SK-N-SH treated with all-trans-retinoic acid at 6 μM for 48 hours (cell line): ENCODE measurements around the gene ANKDD1B.
"Not testable (repeated sequence)": the region's sequence is repeated elsewhere in the genome, so short reads cannot be mapped to it uniquely, and the experiment has no call there.

ENCODE experiments used
- ATAC-seq: fragments of 200-7000 bp; cut with Tn5 transposase; 3 replicates; pipeline ENCODE4 v1.9.1; 2020; ENCODE audit warnings: mild to moderate bottlenecking, moderate library complexity
- ARNTL ChIP-seq: fragments of 450-650 bp; formaldehyde crosslinking; IDR thresholded peaks from 2 replicates; pipeline ENCODE4 v1.5.0; 2020; ENCODE audit warnings: low read depth, mild to moderate bottlenecking, moderate library complexity, borderline replicate concordance
- BACH2 ChIP-seq: fragments of 250-450 bp; sonication (Bioruptor Pico); IDR thresholded peaks from 2 replicates; pipeline ENCODE4 v1.9.0; 2021; ENCODE audit warnings: mild to moderate bottlenecking, borderline replicate concordance
- CSDC2 ChIP-seq: fragments of 250-450 bp; sonication (Bioruptor Pico); IDR thresholded peaks from 2 replicates; pipeline ENCODE4 v1.5.0; 2020; ENCODE audit warnings: mild to moderate bottlenecking, moderate library complexity
- ESRRG ChIP-seq: fragments of 250-450 bp; sonication (Bioruptor Pico); IDR thresholded peaks from 2 replicates; pipeline ENCODE4 v1.6.1; 2021; ENCODE audit warnings: mild to moderate bottlenecking
- GLIS3 ChIP-seq: fragments of 250-450 bp; sonication (Bioruptor Pico); IDR thresholded peaks from 2 replicates; pipeline ENCODE4 v1.5.0; 2020; ENCODE audit warnings: mild to moderate bottlenecking, moderate library complexity
- ISL1 ChIP-seq: fragments of 250-450 bp; sonication (Bioruptor Pico); IDR thresholded peaks from 2 replicates; pipeline ENCODE4 v2.1.2; 2022; ENCODE audit warnings: mild to moderate bottlenecking, moderate library complexity
- OSR1 ChIP-seq: fragments of 250-450 bp; sonication (Bioruptor Pico); IDR thresholded peaks from 2 replicates; pipeline ENCODE4 v1.8.0; 2022; ENCODE audit warnings: moderate library complexity, mild to moderate bottlenecking, inconsistent platforms
- PPARA ChIP-seq: fragments of 250-450 bp; sonication (Bioruptor Pico); IDR thresholded peaks from 2 replicates; pipeline ENCODE4 v1.5.0; 2020; ENCODE audit warnings: mild to moderate bottlenecking, borderline replicate concordance
- SNAI2 ChIP-seq: fragments of 250-450 bp; sonication (Bioruptor Pico); IDR thresholded peaks from 2 replicates; pipeline ENCODE4 v1.5.0; 2020; ENCODE audit warnings: mild to moderate bottlenecking, moderate library complexity
- TCF4 ChIP-seq: fragments of 250-450 bp; sonication (Bioruptor Pico); IDR thresholded peaks from 2 replicates; pipeline ENCODE4 v1.8.0; 2021; ENCODE audit warnings: mild to moderate bottlenecking, moderate library complexity, borderline replicate concordance
- TOX ChIP-seq: fragments of 250-450 bp; sonication (Bioruptor Pico); IDR thresholded peaks from 2 replicates; pipeline ENCODE4 v1.8.0; 2021; ENCODE audit warnings: mild to moderate bottlenecking, moderate library complexity, borderline replicate concordance
- ZFP3 ChIP-seq: fragments of 250-450 bp; sonication (Bioruptor Pico); IDR thresholded peaks from 2 replicates; pipeline ENCODE4 v1.5.0; 2020; ENCODE audit warnings: mild to moderate bottlenecking, moderate library complexity
- ZFP30 ChIP-seq: fragments of 450-650 bp; formaldehyde crosslinking; IDR thresholded peaks from 2 replicates; pipeline ENCODE4 v1.5.0; 2022; ENCODE audit warnings: mild to moderate bottlenecking, moderate library complexity
- ZNF565 ChIP-seq: fragments of 450-650 bp; formaldehyde crosslinking; conservative IDR thresholded peaks from 2 replicates; pipeline ENCODE4 v1.5.0; 2020; ENCODE audit warnings: low read depth, mild to moderate bottlenecking, moderate library complexity
- ZNF8 ChIP-seq: fragments of 450-650 bp; formaldehyde crosslinking; IDR thresholded peaks from 2 replicates; pipeline ENCODE4 v1.5.0; 2020; ENCODE audit warnings: mild to moderate bottlenecking, moderate library complexity
- TF ChIP-seq, protein P1 (sequence below): fragments of 250-450 bp; sonication (Bioruptor Pico); IDR thresholded peaks from 2 replicates; pipeline ENCODE4 v1.8.0; 2021; ENCODE audit warnings: low read depth, mild to moderate bottlenecking, moderate library complexity, borderline replicate concordance
- TF ChIP-seq, protein P2 (sequence below): fragments of 250-450 bp; sonication (Bioruptor Pico); IDR thresholded peaks from 2 replicates; pipeline ENCODE4 v1.5.1; 2021; ENCODE audit warnings: mild to moderate bottlenecking, moderate library complexity
- TF ChIP-seq, protein P3 (sequence below): fragments of 250-450 bp; sonication (Bioruptor Pico); IDR thresholded peaks from 2 replicates; pipeline ENCODE4 v1.5.0; 2020; ENCODE audit warnings: mild to moderate bottlenecking, moderate library complexity
- TF ChIP-seq, protein P4 (sequence below): fragments of 250-450 bp; sonication (Bioruptor Pico); IDR thresholded peaks from 2 replicates; pipeline ENCODE4 v1.5.1; 2020; ENCODE audit warnings: low read depth, mild to moderate bottlenecking, moderate library complexity
- TF ChIP-seq, protein P5 (sequence below): fragments of 250-450 bp; sonication (Bioruptor Pico); IDR thresholded peaks from 2 replicates; pipeline ENCODE4 v1.8.0; 2020; ENCODE audit warnings: mild to moderate bottlenecking, moderate library complexity, borderline replicate concordance

ANKDD1B gene

DNA sequence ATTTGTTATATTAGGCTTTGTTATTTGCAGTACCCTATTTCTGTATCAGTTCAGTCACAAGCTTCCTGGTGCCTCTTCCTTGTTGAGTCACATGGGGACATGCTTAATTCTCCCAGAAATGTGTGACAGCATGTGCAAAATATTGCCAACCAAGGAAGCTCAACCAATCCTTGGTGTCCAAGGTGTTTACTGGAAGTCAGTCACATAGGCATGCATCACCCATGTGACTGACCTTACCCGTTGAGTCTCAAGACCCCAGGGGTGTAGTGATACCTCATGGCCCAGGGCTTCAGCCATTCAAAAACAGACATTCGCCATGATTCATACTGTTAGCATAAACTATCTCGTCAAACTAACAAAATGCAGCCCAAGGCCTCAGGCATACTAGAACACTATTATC, 9.3 kb upstream of the ANKDD1B start:
- no peak for ATAC-seq
- TF ChIP-seq CSDC2 (no peak), ESRRG (no peak), ZFP30 (no peak), ISL1 (CRISPR knock-in tag) (no peak), PPARA (CRISPR knock-in tag) (no peak), GLIS3 (CRISPR knock-in tag) (no peak), ZFP3 (CRISPR knock-in tag) (no peak), SNAI2 (CRISPR knock-in tag) (no peak), OSR1 (CRISPR knock-in tag) (no peak), ZNF565 (CRISPR knock-in tag) (no peak), BACH2 (CRISPR knock-in tag) (no peak)
- TF ChIP-seq, protein P1, sequence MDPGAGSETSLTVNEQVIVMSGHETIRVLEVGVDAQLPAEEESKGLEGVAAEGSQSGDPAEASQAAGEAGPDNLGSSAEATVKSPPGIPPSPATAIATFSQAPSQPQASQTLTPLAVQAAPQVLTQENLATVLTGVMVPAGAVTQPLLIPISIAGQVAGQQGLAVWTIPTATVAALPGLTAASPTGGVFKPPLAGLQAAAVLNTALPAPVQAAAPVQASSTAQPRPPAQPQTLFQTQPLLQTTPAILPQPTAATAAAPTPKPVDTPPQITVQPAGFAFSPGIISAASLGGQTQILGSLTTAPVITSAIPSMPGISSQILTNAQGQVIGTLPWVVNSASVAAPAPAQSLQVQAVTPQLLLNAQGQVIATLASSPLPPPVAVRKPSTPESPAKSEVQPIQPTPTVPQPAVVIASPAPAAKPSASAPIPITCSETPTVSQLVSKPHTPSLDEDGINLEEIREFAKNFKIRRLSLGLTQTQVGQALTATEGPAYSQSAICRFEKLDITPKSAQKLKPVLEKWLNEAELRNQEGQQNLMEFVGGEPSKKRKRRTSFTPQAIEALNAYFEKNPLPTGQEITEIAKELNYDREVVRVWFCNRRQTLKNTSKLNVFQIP (CRISPR knock-in tag), result no peak
- TF ChIP-seq, protein P2, sequence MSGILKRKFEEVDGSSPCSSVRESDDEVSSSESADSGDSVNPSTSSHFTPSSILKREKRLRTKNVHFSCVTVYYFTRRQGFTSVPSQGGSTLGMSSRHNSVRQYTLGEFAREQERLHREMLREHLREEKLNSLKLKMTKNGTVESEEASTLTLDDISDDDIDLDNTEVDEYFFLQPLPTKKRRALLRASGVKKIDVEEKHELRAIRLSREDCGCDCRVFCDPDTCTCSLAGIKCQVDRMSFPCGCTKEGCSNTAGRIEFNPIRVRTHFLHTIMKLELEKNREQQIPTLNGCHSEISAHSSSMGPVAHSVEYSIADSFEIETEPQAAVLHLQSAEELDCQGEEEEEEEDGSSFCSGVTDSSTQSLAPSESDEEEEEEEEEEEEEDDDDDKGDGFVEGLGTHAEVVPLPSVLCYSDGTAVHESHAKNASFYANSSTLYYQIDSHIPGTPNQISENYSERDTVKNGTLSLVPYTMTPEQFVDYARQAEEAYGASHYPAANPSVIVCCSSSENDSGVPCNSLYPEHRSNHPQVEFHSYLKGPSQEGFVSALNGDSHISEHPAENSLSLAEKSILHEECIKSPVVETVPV (CRISPR knock-in tag), result no peak
- TF ChIP-seq, all 23 proteins: peak for 0

DNA sequence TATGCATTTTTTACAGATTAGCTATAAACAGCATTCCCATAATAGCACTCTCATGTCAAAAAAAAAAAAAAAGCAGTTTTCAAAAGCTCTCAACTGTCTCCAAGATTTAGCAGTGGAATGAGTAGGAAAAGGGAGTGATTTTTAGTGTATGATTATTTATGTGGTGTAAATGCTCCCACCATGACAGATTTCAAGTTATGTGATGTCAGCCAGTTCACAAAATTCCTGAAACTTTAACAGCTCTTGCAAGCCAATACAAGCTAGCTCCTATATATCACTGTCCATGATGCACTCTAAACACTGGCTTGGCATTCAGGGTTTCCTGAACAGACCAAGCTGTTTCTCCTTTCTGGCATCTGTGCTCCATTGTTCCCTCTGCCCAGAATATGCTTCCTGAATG, 7.9 kb upstream of the ANKDD1B start:
- peak; percentile 42; the same call in 2 of the 3 replicates for ATAC-seq
- TF ChIP-seq, protein P3, sequence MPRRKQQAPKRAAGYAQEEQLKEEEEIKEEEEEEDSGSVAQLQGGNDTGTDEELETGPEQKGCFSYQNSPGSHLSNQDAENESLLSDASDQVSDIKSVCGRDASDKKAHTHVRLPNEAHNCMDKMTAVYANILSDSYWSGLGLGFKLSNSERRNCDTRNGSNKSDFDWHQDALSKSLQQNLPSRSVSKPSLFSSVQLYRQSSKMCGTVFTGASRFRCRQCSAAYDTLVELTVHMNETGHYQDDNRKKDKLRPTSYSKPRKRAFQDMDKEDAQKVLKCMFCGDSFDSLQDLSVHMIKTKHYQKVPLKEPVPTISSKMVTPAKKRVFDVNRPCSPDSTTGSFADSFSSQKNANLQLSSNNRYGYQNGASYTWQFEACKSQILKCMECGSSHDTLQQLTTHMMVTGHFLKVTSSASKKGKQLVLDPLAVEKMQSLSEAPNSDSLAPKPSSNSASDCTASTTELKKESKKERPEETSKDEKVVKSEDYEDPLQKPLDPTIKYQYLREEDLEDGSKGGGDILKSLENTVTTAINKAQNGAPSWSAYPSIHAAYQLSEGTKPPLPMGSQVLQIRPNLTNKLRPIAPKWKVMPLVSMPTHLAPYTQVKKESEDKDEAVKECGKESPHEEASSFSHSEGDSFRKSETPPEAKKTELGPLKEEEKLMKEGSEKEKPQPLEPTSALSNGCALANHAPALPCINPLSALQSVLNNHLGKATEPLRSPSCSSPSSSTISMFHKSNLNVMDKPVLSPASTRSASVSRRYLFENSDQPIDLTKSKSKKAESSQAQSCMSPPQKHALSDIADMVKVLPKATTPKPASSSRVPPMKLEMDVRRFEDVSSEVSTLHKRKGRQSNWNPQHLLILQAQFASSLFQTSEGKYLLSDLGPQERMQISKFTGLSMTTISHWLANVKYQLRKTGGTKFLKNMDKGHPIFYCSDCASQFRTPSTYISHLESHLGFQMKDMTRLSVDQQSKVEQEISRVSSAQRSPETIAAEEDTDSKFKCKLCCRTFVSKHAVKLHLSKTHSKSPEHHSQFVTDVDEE (CRISPR knock-in tag), result no peak
- no peak for TF ChIP-seq ESRRG
- TF ChIP-seq PPARA (CRISPR knock-in tag), result no peak
- TF ChIP-seq ARNTL (CRISPR knock-in tag), result no peak
- TF ChIP-seq BACH2 (CRISPR knock-in tag), result no peak
- TF ChIP-seq ISL1 (CRISPR knock-in tag), result 0 out of 2 replicates have a peak, but pooled peaks have one; percentile 35
- no peak for TF ChIP-seq TCF4 (CRISPR knock-in tag)
- TF ChIP-seq SNAI2 (CRISPR knock-in tag), result no peak
- TF ChIP-seq, all 23 proteins: peak for 1

DNA sequence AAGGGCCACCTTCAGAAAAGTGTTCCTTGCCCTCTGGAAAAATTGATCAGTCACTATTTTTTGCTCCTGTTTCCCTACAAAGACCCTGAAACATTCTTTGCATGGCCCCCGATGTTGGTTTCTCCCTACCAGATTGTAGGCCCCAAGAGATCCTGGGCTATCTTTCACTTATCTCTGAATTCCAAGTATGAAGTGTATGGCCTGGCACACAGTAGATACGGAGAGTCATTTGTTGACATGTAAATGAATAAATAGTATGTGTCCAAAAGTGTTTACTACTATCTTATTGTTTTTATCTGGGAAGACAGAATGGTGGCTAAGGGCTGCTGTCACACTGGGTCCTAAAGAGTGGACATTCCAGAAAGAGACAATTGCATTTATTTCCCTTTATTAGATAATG, 7.4 kb upstream of the ANKDD1B start:
- TF ChIP-seq, protein P4, sequence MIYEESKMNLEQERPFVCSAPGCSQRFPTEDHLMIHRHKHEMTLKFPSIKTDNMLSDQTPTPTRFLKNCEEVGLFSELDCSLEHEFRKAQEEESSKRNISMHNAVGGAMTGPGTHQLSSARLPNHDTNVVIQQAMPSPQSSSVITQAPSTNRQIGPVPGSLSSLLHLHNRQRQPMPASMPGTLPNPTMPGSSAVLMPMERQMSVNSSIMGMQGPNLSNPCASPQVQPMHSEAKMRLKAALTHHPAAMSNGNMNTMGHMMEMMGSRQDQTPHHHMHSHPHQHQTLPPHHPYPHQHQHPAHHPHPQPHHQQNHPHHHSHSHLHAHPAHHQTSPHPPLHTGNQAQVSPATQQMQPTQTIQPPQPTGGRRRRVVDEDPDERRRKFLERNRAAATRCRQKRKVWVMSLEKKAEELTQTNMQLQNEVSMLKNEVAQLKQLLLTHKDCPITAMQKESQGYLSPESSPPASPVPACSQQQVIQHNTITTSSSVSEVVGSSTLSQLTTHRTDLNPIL (CRISPR knock-in tag), result no peak
- TF ChIP-seq, protein P5, sequence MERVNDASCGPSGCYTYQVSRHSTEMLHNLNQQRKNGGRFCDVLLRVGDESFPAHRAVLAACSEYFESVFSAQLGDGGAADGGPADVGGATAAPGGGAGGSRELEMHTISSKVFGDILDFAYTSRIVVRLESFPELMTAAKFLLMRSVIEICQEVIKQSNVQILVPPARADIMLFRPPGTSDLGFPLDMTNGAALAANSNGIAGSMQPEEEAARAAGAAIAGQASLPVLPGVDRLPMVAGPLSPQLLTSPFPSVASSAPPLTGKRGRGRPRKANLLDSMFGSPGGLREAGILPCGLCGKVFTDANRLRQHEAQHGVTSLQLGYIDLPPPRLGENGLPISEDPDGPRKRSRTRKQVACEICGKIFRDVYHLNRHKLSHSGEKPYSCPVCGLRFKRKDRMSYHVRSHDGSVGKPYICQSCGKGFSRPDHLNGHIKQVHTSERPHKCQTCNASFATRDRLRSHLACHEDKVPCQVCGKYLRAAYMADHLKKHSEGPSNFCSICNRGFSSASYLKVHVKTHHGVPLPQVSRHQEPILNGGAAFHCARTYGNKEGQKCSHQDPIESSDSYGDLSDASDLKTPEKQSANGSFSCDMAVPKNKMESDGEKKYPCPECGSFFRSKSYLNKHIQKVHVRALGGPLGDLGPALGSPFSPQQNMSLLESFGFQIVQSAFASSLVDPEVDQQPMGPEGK (CRISPR knock-in tag), result no peak
- TF ChIP-seq CSDC2, result no peak
- TF ChIP-seq TOX (CRISPR knock-in tag), result no peak
- TF ChIP-seq ZNF8 (CRISPR knock-in tag), result no peak
- TF ChIP-seq, protein P2 (CRISPR knock-in tag), result no peak
- no peak for TF ChIP-seq ZFP3 (CRISPR knock-in tag)
- TF ChIP-seq, protein P3 (CRISPR knock-in tag), result no peak
- no peak for TF ChIP-seq ISL1 (CRISPR knock-in tag)
- ATAC-seq, result no peak

DNA sequence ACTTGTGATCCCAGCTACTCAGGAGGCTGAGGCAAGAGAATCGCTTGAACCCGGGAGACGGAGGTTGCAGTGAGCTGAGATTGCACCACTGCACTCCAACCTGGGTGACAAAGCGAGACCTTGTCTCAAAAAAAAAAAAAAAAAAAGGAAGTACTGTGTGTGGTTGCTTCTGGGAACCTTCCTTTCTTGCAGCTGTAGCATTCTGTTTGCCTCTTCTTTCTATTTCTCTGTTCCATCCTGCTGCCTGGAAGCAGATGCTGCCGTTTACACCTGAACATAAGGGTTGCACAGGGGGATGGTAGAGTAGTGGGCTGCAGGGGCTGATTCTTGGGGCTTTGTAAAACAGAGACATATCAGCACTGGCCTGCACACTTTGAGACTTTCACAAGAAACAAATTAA, 3.9 kb upstream of the ANKDD1B start:
- ATAC-seq, result not testable (repeated sequence)
